Measurements from ENCODE around the gene ZNF853. TPM values are rescaled to one million over a fixed set of nuclear protein-coding genes. Genes with fewer than 3 reads are reported as not detected.

Gene ZNF853
- total RNA-seq, 1 experiment from 2014 or later, result 1.4 TPM

DNA sequence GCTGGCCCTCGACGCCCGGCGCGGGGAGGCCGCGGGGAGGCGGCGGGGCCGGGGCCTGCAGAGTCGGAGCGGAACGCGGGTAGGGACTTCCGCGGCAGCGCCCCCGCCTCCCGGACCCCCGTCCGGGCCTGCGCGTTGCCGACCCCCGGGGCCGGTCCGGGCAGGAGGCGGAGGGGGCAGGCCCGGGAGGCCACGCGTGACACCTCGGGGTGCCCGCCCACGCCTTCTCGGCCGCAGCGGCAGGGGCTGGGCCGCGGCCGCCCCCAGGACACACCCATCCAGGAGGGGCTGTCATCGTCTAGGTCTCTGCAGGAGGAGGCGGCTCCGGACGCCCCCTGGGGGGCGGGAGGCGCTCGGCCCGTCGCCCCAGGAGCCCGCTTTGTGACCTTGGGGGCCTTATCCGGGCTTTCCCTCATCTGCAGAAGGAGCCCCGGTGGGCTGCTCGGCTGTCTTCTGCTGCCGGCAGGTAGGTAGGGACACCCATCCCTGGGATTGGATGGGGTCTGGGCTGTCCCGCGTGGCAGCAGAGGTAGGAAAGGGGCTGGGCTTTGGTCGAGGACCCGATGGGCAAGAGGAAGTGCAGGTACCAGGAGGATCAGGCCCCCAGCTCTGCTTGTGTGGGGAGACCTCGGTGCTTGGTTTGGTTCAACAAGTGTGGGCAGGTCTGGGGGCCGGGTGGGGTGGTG is 22.3 kb downstream of the ZNF853 start:
- CTCF ChIA-PET, result interaction anchor here (0.6 kb wide), 1 partner anchor 90 kb away, joined by 3 read pairs; no protein-coding TSS in a partner anchor
- peak; percentile 78 for ATAC-seq
- H3K4me1 ChIP-seq (ENCODE audit: control insufficient read depth, insufficient read depth, low read length), result peaks cover 15% of the 10 kb centered on the region
- H3K4me3 ChIP-seq (ENCODE audit: low read depth in 2 of 2, low read length in 2 of 2), result peak overlapping the region; percentile 77 to 78
- no peak for DNase-seq (ENCODE audit: low read depth, low spot score)
- H3K9me3 ChIP-seq (ENCODE audit: control insufficient read depth, insufficient read depth, low read depth, low read length), result no peaks in the 10 kb centered on the region
- H3K27me3 ChIP-seq (ENCODE audit: control insufficient read depth, insufficient read depth, low read length), result no peaks in the 10 kb centered on the region
- intact Hi-C loops (cut with micrococcal nuclease; ENCODE audit: unreplicated experiment), result no loop called here
- H3K36me3 ChIP-seq (ENCODE audit: control insufficient read depth, insufficient read depth, low read length), result peaks cover 4% of the 10 kb centered on the region; the same call in 1 of the 2 replicates
- BruUV-seq (replicated peaks), result no TSS peak
- in situ Hi-C loops (cut with HindIII; ENCODE audit: low pct_unique_long_range_greater_than_20kb, low sequenced_read_pairs), result no loop called here
- peak overlapping the region; percentile 75 for H3K27ac ChIP-seq (ENCODE audit: low read length)
- TF ChIP-seq POLR2AphosphoS5 (IDR thresholded peaks at IDR 0.05; ENCODE audit: low read depth, low read length) (no peak), SIN3A (IDR thresholded peaks at IDR 0.05; ENCODE audit: borderline replicate concordance, insufficient read depth, low read depth, low read length) (0 out of 2 replicates have a peak, but pooled peaks have one; percentile 42), TCF7L2 (IDR thresholded peaks at IDR 0.05; ENCODE audit: low read depth, low read length) (no peak)
- TF ChIP-seq, protein P1, sequence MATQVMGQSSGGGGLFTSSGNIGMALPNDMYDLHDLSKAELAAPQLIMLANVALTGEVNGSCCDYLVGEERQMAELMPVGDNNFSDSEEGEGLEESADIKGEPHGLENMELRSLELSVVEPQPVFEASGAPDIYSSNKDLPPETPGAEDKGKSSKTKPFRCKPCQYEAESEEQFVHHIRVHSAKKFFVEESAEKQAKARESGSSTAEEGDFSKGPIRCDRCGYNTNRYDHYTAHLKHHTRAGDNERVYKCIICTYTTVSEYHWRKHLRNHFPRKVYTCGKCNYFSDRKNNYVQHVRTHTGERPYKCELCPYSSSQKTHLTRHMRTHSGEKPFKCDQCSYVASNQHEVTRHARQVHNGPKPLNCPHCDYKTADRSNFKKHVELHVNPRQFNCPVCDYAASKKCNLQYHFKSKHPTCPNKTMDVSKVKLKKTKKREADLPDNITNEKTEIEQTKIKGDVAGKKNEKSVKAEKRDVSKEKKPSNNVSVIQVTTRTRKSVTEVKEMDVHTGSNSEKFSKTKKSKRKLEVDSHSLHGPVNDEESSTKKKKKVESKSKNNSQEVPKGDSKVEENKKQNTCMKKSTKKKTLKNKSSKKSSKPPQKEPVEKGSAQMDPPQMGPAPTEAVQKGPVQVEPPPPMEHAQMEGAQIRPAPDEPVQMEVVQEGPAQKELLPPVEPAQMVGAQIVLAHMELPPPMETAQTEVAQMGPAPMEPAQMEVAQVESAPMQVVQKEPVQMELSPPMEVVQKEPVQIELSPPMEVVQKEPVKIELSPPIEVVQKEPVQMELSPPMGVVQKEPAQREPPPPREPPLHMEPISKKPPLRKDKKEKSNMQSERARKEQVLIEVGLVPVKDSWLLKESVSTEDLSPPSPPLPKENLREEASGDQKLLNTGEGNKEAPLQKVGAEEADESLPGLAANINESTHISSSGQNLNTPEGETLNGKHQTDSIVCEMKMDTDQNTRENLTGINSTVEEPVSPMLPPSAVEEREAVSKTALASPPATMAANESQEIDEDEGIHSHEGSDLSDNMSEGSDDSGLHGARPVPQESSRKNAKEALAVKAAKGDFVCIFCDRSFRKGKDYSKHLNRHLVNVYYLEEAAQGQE (IDR thresholded peaks at IDR 0.05; ENCODE audit: insufficient read depth in 1 of 2, low read depth in 2 of 2, low read length in 1 of 2), result no peak
- TF ChIP-seq, protein P2, sequence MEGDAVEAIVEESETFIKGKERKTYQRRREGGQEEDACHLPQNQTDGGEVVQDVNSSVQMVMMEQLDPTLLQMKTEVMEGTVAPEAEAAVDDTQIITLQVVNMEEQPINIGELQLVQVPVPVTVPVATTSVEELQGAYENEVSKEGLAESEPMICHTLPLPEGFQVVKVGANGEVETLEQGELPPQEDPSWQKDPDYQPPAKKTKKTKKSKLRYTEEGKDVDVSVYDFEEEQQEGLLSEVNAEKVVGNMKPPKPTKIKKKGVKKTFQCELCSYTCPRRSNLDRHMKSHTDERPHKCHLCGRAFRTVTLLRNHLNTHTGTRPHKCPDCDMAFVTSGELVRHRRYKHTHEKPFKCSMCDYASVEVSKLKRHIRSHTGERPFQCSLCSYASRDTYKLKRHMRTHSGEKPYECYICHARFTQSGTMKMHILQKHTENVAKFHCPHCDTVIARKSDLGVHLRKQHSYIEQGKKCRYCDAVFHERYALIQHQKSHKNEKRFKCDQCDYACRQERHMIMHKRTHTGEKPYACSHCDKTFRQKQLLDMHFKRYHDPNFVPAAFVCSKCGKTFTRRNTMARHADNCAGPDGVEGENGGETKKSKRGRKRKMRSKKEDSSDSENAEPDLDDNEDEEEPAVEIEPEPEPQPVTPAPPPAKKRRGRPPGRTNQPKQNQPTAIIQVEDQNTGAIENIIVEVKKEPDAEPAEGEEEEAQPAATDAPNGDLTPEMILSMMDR (IDR thresholded peaks at IDR 0.05), result no peak
- POLR2A ChIA-PET, result no interaction called here

DNA sequence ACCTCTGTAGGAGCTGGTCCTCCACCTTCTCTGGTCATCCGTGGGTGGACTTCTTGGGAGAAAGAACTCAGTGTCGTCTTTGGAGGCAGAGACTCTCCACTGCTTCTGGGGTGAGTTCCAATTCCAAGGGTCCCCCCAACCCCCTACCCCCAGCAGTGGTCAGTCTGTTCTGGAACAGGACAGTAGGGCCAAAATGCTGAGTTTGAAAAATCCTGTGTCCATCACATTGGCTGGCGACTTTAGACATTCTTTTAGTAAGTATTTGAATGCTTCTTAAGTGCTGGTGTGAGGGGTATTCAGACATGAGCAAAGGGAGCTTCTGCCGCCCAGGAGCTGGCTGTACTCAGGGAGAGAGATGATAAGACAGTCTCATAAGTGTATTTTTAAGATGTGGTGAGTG is 23.6 kb downstream of the ZNF853 start:
- CTCF ChIA-PET, result no interaction called here
- Histone ChIP-seq H3K27ac (ENCODE audit: low read length) (no peak overlapping the region), H3K9me3 (ENCODE audit: control insufficient read depth, insufficient read depth, low read depth, low read length) (no peaks in the 10 kb centered on the region), H3K4me1 (ENCODE audit: control insufficient read depth, insufficient read depth, low read length) (peaks cover 15% of the 10 kb centered on the region), H3K36me3 (ENCODE audit: control insufficient read depth, insufficient read depth, low read length) (peaks cover 4% of the 10 kb centered on the region; the same call in 1 of the 2 replicates), H3K4me3 (ENCODE audit: low read depth in 2 of 2, low read length in 2 of 2) (no peak overlapping the region), H3K27me3 (ENCODE audit: control insufficient read depth, insufficient read depth, low read length) (no peaks in the 10 kb centered on the region)
- POLR2A ChIA-PET, result no interaction called here
- TF ChIP-seq, protein P2 (IDR thresholded peaks at IDR 0.05), result no peak
- no peak for TF ChIP-seq TCF7L2 (IDR thresholded peaks at IDR 0.05; ENCODE audit: low read depth, low read length)
- TF ChIP-seq, protein P1 (IDR thresholded peaks at IDR 0.05; ENCODE audit: insufficient read depth in 1 of 2, low read depth in 2 of 2, low read length in 1 of 2), result no peak
- TF ChIP-seq POLR2AphosphoS5 (IDR thresholded peaks at IDR 0.05; ENCODE audit: low read depth, low read length), result no peak
- no peak for TF ChIP-seq SIN3A (IDR thresholded peaks at IDR 0.05; ENCODE audit: borderline replicate concordance, insufficient read depth, low read depth, low read length)
- intact Hi-C loops (cut with micrococcal nuclease; ENCODE audit: unreplicated experiment) (no loop called here), in situ Hi-C loops (cut with HindIII; ENCODE audit: low pct_unique_long_range_greater_than_20kb, low sequenced_read_pairs) (no loop called here)
- no TSS peak for BruUV-seq (replicated peaks)
- ATAC-seq (no peak), DNase-seq (ENCODE audit: low read depth, low spot score) (no peak)
